K562 (cell line): ENCODE data around the gene DYNC1H1. TPM values are rescaled to one million over a fixed set of nuclear protein-coding genes. Genes with fewer than 3 reads are reported as not detected.

Experiments used
- BCL6 ChIP-seq: fragments of 250-450 bp; sonication (Bioruptor Pico); IDR thresholded peaks from 2 replicates; pipeline ENCODE4 v1.4.0; 2020
- CCNT2 ChIP-seq: IDR thresholded peaks from 2 replicates; pipeline ENCODE4 v1.6.1; 2011; ENCODE audit warnings: borderline replicate concordance, low read depth, mild to moderate bottlenecking, moderate library complexity, mixed read lengths, low read length; ENCODE audit not compliant: insufficient read length; ENCODE audit errors: extremely low read depth
- HMGN3 ChIP-seq: IDR thresholded peaks from 2 replicates; pipeline ENCODE4 v1.6.1; 2011; ENCODE audit warnings: borderline replicate concordance, low read depth, mild to moderate bottlenecking, mixed read lengths, low read length; ENCODE audit not compliant: insufficient read length; ENCODE audit errors: extremely low read depth
- MECOM ChIP-seq: fragments of 250-450 bp; sonication (Bioruptor Pico); IDR thresholded peaks from 2 replicates; pipeline ENCODE4 v1.8.0; 2022; ENCODE audit warnings: inconsistent platforms
- NUFIP1 ChIP-seq: fragments of 450-650 bp; IDR thresholded peaks from 2 replicates; pipeline ENCODE4 v1.6.1; 2018; ENCODE audit not compliant: partially characterized antibody
- RBM22 ChIP-seq: fragments of 200-400 bp; formaldehyde crosslinking; IDR thresholded peaks from 2 replicates; pipeline ENCODE4 v1.6.1; 2018; ENCODE audit warnings: low read length, low read depth; ENCODE audit not compliant: poor library complexity, severe bottlenecking
- SRF ChIP-seq, 2 experiments: fragments of 250-450, 450-650 bp in 1 of 2; sonication (Bioruptor Pico) in 1 of 2; sonication (generic) in 1 of 2; formaldehyde crosslinking; IDR thresholded peaks; 2 replicates each; pipeline versions ENCODE4 v1.5.0 to v1.5.1; 2020 to 2022; ENCODE audit warnings: mild to moderate bottlenecking in 1 of 2, missing genetic modification reagents in 1 of 2
- ZBTB7A ChIP-seq: IDR thresholded peaks from 2 replicates; pipeline ENCODE4 v1.6.1; 2011; ENCODE audit warnings: low read depth, mild to moderate bottlenecking, low read length, moderate library complexity, borderline replicate concordance; ENCODE audit not compliant: control insufficient read depth
- ZFP1 ChIP-seq: fragments of 450-650 bp; formaldehyde crosslinking; IDR thresholded peaks from 2 replicates; pipeline ENCODE4 v1.4.0; 2020; ENCODE audit warnings: mild to moderate bottlenecking, mixed read lengths
- ZNF124 ChIP-seq: sonication (generic); formaldehyde crosslinking; IDR thresholded peaks from 2 replicates; pipeline ENCODE4 v1.8.1; 2022; ENCODE audit warnings: missing genetic modification reagents
- polyA plus RNA-seq, 8 experiments: library from polyadenylated mRNA; depleted of rRNA in 4 of 8; stranded (reverse) in 5 of 8; unstranded in 3 of 8; fragments of >200 nt; fragmentation: Nextera tagmentation in 2 of 8; fragmentation: Illumina TruSeq in 1 of 8; extraction: Ambion mirVana in 2 of 8; extraction: Trizol in 1 of 8; gene quantifications; 2 replicates each; pipeline versions ENCODE4 v1.2.1 to v1.2.3, GENCODE V29; 2011 to 2014; ENCODE audit warnings: inconsistent platforms in 1 of 8, missing spikeins in 1 of 8
- total RNA-seq, 7 experiments: library from RNA; depleted of rRNA in 6 of 7; stranded (reverse); fragments of >200 nt in 6 of 7; fragmentation: Illumina TruSeq in 2 of 7; extraction: Trizol in 2 of 7; gene quantifications; 2 replicates each; pipeline versions ENCODE4 v1.2.1 to v1.2.3, GENCODE V29; 2011 to 2021; ENCODE audit warnings: low replicate concordance in 1 of 7
- TF ChIP-seq, protein P1 (sequence below): sonication (generic); IDR thresholded peaks from 2 replicates; pipeline ENCODE4 v1.6.1; 2016
- TF ChIP-seq, protein P2 (sequence below): fragments of 450-650 bp; IDR thresholded peaks from 2 replicates; pipeline ENCODE4 v1.6.1; 2018; ENCODE audit not compliant: partially characterized antibody
- TF ChIP-seq, protein P3 (sequence below): fragments of 200-400 bp; formaldehyde crosslinking; IDR thresholded peaks from 2 replicates; pipeline ENCODE4 v1.6.1; 2017; ENCODE audit warnings: mild to moderate bottlenecking, low read depth, low read length, moderate library complexity
- TF ChIP-seq, protein P4 (sequence below), 2 experiments: IDR thresholded peaks; 2 replicates each; pipeline ENCODE4 v1.6.1; 2011; ENCODE audit warnings: borderline replicate concordance in 1 of 2, control low read depth in 1 of 2, low read depth in 1 of 2, low read length in 1 of 2, mild to moderate bottlenecking in 1 of 2, mixed read lengths in 1 of 2, moderate library complexity in 1 of 2; ENCODE audit not compliant: insufficient read depth in 1 of 2, insufficient read length in 1 of 2, poor library complexity in 1 of 2, severe bottlenecking in 1 of 2; ENCODE audit errors: extremely low read depth in 1 of 2
- TF ChIP-seq, protein P5 (sequence below), 2 experiments: fragments of 200-800 bp in 1 of 2; sonication (Bioruptor generic) in 1 of 2; sonication (generic) in 1 of 2; formaldehyde crosslinking in 1 of 2; IDR thresholded peaks in 1 of 2; conservative IDR thresholded peaks in 1 of 2; 2 replicates each; pipeline versions ENCODE4 v1.5.0 to v1.6.1; 2016 to 2020; ENCODE audit warnings: missing compliant biosample characterization in 1 of 2, missing genetic modification characterization in 1 of 2, missing genetic modification reagents in 1 of 2
- TF ChIP-seq, protein P6 (sequence below): IDR thresholded peaks from 3 replicates; pipeline ENCODE4 v1.6.1; 2011; ENCODE audit warnings: borderline replicate concordance, mild to moderate bottlenecking; ENCODE audit not compliant: insufficient read length, insufficient read depth

The DYNC1H1 gene
- total and polyA plus RNA-seq, 9 of the 15 experiments (the other 6 are each of a cell fraction or from before 2014, with no cell fraction given), result 31.9 to 335 (median 115) TPM

DNA sequence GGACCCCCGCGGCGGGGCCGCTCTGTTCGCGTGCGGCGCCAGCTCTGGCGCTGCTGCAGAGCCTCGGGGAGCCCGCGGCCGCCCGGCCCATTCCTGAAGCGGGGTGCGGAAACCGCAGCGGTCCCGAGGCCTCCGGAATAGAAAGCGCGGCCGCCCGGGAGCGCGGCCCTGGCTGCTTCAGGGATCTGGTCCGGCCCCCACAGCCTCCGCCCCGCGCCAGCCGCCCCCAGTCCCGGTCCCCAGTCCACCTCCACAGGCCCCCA lies 122.3 kb downstream of the DYNC1H1 start (continued):
- TF ChIP-seq, protein P1, sequence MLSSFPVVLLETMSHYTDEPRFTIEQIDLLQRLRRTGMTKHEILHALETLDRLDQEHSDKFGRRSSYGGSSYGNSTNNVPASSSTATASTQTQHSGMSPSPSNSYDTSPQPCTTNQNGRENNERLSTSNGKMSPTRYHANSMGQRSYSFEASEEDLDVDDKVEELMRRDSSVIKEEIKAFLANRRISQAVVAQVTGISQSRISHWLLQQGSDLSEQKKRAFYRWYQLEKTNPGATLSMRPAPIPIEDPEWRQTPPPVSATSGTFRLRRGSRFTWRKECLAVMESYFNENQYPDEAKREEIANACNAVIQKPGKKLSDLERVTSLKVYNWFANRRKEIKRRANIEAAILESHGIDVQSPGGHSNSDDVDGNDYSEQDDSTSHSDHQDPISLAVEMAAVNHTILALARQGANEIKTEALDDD, result no peak
- TF ChIP-seq NUFIP1 (no peak), RBM22 (peak; percentile 83), MECOM (CRISPR knock-in tag) (no peak), SRF (CRISPR knock-in tag; IDR thresholded peaks at IDR 0.05) (no peak), ZBTB7A (peak; percentile 71; the same call in 1 of the 2 replicates), BCL6 (CRISPR knock-in tag) (no peak), ZNF124 (CRISPR knock-in tag) (no peak), CCNT2 (peak; percentile 55), ZFP1 (CRISPR knock-in tag) (0 out of 2 replicates have a peak, but pooled peaks have one; percentile 30), HMGN3 (peak; percentile 81)
- TF ChIP-seq, protein P2, sequence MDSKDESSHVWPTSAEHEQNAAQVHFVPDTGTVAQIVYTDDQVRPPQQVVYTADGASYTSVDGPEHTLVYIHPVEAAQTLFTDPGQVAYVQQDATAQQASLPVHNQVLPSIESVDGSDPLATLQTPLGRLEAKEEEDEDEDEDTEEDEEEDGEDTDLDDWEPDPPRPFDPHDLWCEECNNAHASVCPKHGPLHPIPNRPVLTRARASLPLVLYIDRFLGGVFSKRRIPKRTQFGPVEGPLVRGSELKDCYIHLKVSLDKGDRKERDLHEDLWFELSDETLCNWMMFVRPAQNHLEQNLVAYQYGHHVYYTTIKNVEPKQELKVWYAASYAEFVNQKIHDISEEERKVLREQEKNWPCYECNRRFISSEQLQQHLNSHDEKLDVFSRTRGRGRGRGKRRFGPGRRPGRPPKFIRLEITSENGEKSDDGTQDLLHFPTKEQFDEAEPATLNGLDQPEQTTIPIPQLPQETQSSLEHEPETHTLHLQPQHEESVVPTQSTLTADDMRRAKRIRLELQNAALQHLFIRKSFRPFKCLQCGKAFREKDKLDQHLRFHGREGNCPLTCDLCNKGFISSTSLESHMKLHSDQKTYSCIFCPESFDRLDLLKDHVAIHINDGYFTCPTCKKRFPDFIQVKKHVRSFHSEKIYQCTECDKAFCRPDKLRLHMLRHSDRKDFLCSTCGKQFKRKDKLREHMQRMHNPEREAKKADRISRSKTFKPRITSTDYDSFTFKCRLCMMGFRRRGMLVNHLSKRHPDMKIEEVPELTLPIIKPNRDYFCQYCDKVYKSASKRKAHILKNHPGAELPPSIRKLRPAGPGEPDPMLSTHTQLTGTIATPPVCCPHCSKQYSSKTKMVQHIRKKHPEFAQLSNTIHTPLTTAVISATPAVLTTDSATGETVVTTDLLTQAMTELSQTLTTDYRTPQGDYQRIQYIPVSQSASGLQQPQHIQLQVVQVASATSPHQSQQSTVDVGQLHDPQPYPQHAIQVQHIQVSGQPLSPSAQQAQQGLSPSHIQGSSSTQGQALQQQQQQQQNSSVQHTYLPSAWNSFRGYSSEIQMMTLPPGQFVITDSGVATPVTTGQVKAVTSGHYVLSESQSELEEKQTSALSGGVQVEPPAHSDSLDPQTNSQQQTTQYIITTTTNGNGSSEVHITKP, result peak; percentile 27
- TF ChIP-seq, protein P3, sequence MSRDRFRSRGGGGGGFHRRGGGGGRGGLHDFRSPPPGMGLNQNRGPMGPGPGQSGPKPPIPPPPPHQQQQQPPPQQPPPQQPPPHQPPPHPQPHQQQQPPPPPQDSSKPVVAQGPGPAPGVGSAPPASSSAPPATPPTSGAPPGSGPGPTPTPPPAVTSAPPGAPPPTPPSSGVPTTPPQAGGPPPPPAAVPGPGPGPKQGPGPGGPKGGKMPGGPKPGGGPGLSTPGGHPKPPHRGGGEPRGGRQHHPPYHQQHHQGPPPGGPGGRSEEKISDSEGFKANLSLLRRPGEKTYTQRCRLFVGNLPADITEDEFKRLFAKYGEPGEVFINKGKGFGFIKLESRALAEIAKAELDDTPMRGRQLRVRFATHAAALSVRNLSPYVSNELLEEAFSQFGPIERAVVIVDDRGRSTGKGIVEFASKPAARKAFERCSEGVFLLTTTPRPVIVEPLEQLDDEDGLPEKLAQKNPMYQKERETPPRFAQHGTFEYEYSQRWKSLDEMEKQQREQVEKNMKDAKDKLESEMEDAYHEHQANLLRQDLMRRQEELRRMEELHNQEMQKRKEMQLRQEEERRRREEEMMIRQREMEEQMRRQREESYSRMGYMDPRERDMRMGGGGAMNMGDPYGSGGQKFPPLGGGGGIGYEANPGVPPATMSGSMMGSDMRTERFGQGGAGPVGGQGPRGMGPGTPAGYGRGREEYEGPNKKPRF, result no peak
- TF ChIP-seq, protein P4, sequence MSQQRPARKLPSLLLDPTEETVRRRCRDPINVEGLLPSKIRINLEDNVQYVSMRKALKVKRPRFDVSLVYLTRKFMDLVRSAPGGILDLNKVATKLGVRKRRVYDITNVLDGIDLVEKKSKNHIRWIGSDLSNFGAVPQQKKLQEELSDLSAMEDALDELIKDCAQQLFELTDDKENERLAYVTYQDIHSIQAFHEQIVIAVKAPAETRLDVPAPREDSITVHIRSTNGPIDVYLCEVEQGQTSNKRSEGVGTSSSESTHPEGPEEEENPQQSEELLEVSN (IDR thresholded peaks at IDR 0.05; ENCODE audit: borderline replicate concordance in 1 of 2, extremely low read depth in 1 of 2, insufficient read depth in 1 of 2, insufficient read length in 1 of 2, low read depth in 1 of 2, low read length in 1 of 2, poor library complexity in 1 of 2, severe bottlenecking in 1 of 2), result peak in 1 of 2 experiments; percentile 13
- TF ChIP-seq, protein P5, sequence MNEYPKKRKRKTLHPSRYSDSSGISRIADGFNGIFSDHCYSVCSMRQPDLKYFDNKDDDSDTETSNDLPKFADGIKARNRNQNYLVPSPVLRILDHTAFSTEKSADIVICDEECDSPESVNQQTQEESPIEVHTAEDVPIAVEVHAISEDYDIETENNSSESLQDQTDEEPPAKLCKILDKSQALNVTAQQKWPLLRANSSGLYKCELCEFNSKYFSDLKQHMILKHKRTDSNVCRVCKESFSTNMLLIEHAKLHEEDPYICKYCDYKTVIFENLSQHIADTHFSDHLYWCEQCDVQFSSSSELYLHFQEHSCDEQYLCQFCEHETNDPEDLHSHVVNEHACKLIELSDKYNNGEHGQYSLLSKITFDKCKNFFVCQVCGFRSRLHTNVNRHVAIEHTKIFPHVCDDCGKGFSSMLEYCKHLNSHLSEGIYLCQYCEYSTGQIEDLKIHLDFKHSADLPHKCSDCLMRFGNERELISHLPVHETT (CRISPR knock-in tag; conservative IDR thresholded peaks at IDR 0.05 in 1 of 2, IDR thresholded peaks at IDR 0.05 in 1 of 2), result no peak
- TF ChIP-seq, protein P6, sequence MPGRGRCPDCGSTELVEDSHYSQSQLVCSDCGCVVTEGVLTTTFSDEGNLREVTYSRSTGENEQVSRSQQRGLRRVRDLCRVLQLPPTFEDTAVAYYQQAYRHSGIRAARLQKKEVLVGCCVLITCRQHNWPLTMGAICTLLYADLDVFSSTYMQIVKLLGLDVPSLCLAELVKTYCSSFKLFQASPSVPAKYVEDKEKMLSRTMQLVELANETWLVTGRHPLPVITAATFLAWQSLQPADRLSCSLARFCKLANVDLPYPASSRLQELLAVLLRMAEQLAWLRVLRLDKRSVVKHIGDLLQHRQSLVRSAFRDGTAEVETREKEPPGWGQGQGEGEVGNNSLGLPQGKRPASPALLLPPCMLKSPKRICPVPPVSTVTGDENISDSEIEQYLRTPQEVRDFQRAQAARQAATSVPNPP, result no peak
